GM12801 (cell line): ENCODE data around the gene VSIR.

ENCODE experiments used
- TF ChIP-seq, protein P1 (sequence below): IDR thresholded peaks from one replicate; pipeline ENCODE4 v1.5.1; 2011; ENCODE audit warnings: control low read depth; ENCODE audit not compliant: insufficient read length; ENCODE audit errors: extremely low read depth

The VSIR gene

DNA sequence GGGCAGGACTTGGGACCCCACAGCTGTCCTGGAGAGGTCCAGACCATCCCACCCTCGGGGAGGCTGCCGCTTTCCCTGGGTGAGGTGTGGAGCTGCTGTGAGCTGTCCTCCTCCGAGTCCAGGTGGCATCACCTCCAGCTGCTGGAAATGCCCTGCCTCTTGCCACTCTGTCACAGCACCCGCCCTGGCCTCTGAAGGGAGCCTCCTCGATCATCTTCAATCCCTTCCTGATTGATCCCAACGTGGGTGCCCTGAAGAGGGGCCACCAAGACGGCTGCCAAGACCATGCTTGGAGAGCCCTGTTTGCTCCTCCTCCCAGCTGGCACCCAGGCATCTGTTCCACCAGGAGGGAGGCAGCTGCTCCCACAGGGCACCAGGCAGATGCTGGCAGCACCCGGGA is 58.3 kb downstream of the VSIR start:
- TF ChIP-seq, protein P1, sequence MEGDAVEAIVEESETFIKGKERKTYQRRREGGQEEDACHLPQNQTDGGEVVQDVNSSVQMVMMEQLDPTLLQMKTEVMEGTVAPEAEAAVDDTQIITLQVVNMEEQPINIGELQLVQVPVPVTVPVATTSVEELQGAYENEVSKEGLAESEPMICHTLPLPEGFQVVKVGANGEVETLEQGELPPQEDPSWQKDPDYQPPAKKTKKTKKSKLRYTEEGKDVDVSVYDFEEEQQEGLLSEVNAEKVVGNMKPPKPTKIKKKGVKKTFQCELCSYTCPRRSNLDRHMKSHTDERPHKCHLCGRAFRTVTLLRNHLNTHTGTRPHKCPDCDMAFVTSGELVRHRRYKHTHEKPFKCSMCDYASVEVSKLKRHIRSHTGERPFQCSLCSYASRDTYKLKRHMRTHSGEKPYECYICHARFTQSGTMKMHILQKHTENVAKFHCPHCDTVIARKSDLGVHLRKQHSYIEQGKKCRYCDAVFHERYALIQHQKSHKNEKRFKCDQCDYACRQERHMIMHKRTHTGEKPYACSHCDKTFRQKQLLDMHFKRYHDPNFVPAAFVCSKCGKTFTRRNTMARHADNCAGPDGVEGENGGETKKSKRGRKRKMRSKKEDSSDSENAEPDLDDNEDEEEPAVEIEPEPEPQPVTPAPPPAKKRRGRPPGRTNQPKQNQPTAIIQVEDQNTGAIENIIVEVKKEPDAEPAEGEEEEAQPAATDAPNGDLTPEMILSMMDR, result no peak

DNA sequence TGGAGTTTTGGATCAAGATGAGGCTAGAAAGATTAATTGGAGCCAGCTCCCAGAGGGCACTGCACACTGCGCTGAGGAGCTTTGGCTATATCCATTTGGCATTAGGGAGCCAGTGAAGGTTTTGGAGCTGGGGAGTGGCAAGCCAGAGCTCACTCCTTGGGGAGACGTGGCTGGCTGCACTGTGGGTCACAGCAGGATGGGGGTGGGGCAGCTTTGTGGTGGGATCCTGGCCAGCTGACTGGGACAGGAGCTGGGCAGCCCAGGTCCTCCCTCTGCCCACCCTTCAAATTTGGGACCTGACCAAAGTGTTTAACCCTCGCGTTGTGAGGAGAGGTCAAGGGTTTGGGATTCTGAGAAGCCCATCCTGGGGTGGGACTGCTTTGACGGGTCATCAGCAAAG is 58.7 kb downstream of the VSIR start:
- TF ChIP-seq, protein P1, result no peak

DNA sequence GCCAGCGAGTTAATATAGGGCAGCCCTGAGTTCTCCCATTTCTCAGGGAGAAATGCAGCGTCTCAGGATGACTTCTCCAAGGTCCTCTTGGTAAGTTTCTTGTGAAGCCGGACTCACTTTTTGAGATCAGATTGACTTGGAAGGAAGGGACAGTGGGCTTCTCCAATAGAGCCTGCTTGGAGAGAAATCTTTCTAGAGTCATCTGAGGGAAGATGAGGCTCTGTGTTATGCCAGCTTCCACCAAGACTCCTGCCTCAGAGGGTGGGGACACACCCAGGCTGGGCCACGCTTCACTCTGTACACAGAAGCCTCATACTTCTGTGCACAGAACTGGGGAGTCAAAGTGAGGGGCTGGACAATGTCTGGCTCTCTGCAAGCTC is 59.3 kb downstream of the VSIR start:
- TF ChIP-seq, protein P1, result no peak

DNA sequence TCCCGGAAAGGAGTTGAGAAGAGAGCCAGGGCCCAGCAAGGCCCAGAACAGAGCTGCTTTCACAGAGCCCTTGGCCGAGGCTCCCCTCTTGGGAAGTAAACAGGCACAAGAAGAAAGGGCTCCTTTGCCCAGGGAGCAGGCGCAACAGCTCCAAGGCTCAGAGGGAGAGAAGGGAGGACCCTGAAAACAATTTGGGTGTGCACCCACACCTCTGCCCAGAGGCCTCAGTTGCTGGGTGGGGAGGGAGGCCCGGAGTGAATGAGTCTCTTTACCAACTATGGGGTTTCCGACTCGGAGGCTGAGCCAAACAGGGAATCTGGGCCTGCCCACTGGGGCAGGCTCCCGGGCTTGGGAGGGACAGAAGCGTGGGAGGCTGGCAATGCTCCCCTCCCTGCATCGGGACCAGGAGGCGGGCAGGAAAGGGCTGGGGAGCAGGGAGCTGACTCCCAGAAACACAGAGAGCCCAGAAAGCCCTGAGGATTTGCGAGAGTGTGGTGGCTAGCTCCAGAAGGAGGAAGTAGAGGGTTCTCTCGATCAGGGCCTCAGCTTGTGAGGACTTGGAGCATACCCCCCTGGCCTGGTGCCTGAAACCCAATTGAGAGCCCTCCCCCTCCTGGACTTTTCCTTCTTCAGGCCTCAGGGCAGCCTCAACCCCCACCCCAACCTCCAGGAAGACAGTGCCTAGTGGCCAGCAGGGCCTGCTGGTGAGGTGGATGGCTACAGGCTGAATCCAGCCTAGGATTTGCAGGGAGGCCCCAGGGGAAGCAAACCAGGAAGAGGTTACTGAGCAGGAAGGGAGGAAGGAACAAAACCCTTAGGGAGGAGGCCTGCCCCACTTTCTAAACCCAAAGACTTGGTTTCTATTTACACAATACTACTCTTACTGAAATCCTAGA is 59.9 kb downstream of the VSIR start:
- TF ChIP-seq, protein P1, result no peak

DNA sequence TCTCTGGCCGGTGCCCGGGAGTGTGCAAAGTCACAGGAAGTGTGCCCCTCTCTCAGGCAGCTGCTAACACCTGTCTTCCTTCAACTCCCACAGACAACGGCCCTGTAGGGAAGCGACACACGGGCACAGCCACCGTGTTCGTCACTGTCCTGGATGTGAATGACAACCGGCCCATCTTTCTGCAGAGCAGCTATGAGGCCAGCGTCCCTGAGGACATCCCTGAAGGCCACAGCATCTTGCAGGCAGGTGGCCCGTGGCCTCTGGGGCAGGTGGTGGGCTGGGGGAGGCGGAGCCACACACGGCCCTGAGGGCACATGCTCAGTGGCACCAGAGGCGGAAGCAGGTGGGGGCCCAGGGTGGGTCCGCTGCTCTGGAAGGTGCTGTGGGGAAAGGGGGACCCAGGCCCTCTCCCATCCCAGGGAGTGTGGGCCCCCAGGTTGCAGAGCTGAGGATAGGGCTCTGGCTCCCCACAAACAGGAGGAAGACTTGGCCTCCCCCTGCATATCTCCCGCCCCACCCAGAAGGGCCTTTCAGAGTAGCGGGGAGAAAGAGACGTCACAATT is 60.7 kb downstream of the VSIR start:
- TF ChIP-seq, protein P1, result no peak

DNA sequence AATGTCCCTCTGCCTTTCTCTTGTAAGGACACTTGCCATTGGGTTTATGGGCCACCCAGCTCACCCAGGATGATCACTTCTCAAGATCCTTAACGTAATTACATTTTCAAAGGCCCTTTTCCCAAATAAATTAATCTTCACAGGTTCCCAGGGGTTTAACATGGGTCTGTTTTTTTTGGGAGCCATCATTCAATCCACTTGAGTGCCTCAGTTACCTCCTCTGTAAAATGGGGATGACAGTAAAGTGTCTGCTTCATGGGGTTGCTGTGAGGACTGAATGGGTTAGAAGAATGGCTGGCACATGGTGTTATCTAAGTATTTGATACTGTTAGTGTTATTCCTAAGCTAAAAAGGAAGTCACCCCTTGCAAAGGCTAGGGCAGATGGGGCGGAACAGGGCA is 61.1 kb downstream of the VSIR start:
- TF ChIP-seq, protein P1, result no peak

DNA sequence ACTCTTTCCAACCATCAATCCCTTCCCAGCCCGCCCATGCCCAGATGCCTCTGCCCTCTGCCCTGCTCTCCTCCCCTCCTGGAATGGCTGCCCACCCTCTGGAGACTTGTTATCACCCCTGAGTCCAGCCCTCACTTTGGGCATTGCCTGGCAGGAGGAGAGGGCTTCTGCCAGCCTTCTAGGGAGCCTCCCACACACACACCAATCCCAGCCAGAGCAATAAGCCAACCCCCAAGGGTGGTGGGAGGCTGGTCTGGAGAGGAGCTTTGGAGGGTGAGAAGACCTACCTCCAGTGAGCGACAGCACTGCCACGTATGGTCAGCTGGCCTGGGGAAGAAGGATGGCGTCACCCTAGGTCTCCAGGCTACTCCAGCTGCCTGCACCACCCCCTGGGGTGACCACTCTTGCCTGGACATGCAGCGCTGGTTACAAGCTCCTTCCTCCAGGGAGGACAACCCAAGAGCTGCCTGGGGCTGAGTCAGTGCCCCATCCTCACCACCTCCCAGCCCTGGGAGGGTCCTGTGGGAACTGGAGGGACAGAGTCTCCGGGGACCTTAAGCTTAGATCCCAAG is 62.2 kb downstream of the VSIR start:
- TF ChIP-seq, protein P1, result no peak
